Vagina (tissue), 2 donors: Measurements from ENCODE around the gene RABGGTA. TPM values are rescaled to one million over a fixed set of nuclear protein-coding genes. Genes with fewer than 3 reads are reported as not detected.

Experiments used
- DNase-seq, 2 donors: peaks; one replicate each; pipeline ENCODE4 v3.0.0-alpha.2; 2017; ENCODE audit errors: extremely low spot score in 2 of 2
- H3K27ac ChIP-seq: fragments of 200-600 bp; sonication (generic); one replicate; pipeline ENCODE4 v1.5.1; 2019
- H3K27me3 ChIP-seq: fragments of 200-600 bp; sonication (generic); one replicate; pipeline ENCODE4 v1.5.1; 2019
- H3K36me3 ChIP-seq, 2 donors: fragments of 200-600 bp; sonication (generic); one replicate each; pipeline ENCODE4 v1.5.1; 2017 to 2019
- H3K4me1 ChIP-seq: fragments of 200-600 bp; sonication (generic); one replicate; pipeline ENCODE4 v1.5.1; 2019
- H3K4me3 ChIP-seq, 2 donors: fragments of 200-600 bp; sonication (generic); 1 replicate in 1 of 2; 2 replicates in 1 of 2; pipeline ENCODE4 v1.5.1; 2016 to 2019
- H3K9me3 ChIP-seq: fragments of 200-600 bp; sonication (generic); one replicate; pipeline ENCODE4 v1.5.1; 2019
- POLR2A ChIP-seq, 2 donors: fragments of 450-650 bp; IDR thresholded peaks; one replicate each; pipeline ENCODE4 v1.6.1; 2017; ENCODE audit warnings: antibody characterized with exemption in 2 of 2, mild to moderate bottlenecking in 2 of 2, moderate library complexity in 2 of 2
- POLR2AphosphoS5 ChIP-seq, 2 donors: sonication (generic); formaldehyde crosslinking; IDR thresholded peaks; one replicate each; pipeline ENCODE4 v1.9.0; 2017; ENCODE audit warnings: antibody characterized with exemption in 2 of 2, mild to moderate bottlenecking in 2 of 2, low read depth in 1 of 2; ENCODE audit not compliant: insufficient read depth in 1 of 2
- intact Hi-C: fragments of 100-400 bp; cut with DNase I; formaldehyde crosslinking; loops from one replicate; pipeline ENCODE4 v1.15.1; 2023
- total RNA-seq: library from RNA; depleted of rRNA; stranded (reverse); fragments of >200 nt; gene quantifications from one replicate; pipeline ENCODE4 v1.2.3, GENCODE V29; 2016
- TF ChIP-seq, protein P1 (sequence below), 3 experiments: fragments of 450-650 bp in 2 of 3; fragments of 200-600 bp in 1 of 3; sonication (generic) in 1 of 3; IDR thresholded peaks; one replicate each; pipeline ENCODE4 v1.5.1; 2017 to 2019; ENCODE audit warnings: antibody characterized with exemption in 3 of 3, mild to moderate bottlenecking in 2 of 3, moderate library complexity in 2 of 3

The RABGGTA gene
- total RNA-seq, 1 donor from 2014 or later: 43.5 TPM

DNA sequence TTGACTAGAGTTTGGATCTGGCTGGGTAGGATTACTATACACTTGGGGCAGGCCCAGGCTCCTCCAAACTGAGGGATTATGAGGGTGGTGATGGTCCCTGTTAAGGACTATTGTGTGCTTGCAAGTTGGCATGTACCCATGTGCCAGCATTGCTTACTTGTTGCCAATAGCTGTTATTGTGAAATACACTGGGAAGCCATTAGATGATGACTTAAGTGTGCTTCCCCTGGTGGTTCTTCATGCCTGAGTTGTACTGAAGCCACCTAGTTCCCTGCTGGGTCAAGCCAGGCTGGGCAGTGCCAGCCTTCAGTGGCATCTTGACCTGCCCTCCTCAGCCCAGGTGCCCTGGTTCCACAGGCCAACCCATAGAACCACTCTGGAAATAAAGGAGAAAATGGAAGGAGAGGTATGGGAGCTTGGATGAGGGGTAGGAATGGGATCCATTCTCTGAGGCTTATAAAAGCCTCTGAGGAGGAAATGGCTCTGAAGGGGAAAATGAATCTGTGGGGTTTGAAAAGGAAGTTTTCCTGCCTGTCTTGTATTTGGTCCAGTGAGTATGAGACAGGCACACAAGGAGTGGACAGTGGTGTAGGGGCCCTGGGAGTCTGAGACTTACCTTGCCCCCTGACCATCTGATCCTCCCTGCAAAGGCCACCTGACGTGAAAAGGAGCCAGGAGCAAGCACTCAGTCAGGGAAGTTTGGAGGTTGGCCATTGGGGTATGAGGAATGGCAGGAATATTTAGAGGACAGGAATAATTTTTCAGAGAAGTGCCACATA, 40.6 kb upstream of the RABGGTA start:
- H3K9me3 ChIP-seq: no peaks in the 10 kb centered on the region
- peak overlapping the region; percentile 48 to 58 for H3K4me3 ChIP-seq
- H3K4me1 ChIP-seq: peaks cover 91% of the 10 kb centered on the region
- H3K27me3 ChIP-seq: no peaks in the 10 kb centered on the region
- H3K36me3 ChIP-seq: peaks cover 0 to 4% of the 10 kb centered on the region in 2 donors
- intact Hi-C loops: no loop called here
- peak overlapping the region; percentile 87 for H3K27ac ChIP-seq
- no peak for DNase-seq
- TF ChIP-seq POLR2A (IDR thresholded peaks at IDR 0.05) (no peak), POLR2AphosphoS5 (IDR thresholded peaks at IDR 0.05; ENCODE audit: insufficient read depth in 1 of 2, low read depth in 1 of 2) (no peak)
- TF ChIP-seq, protein P1, sequence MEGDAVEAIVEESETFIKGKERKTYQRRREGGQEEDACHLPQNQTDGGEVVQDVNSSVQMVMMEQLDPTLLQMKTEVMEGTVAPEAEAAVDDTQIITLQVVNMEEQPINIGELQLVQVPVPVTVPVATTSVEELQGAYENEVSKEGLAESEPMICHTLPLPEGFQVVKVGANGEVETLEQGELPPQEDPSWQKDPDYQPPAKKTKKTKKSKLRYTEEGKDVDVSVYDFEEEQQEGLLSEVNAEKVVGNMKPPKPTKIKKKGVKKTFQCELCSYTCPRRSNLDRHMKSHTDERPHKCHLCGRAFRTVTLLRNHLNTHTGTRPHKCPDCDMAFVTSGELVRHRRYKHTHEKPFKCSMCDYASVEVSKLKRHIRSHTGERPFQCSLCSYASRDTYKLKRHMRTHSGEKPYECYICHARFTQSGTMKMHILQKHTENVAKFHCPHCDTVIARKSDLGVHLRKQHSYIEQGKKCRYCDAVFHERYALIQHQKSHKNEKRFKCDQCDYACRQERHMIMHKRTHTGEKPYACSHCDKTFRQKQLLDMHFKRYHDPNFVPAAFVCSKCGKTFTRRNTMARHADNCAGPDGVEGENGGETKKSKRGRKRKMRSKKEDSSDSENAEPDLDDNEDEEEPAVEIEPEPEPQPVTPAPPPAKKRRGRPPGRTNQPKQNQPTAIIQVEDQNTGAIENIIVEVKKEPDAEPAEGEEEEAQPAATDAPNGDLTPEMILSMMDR (IDR thresholded peaks at IDR 0.05): no peak

DNA sequence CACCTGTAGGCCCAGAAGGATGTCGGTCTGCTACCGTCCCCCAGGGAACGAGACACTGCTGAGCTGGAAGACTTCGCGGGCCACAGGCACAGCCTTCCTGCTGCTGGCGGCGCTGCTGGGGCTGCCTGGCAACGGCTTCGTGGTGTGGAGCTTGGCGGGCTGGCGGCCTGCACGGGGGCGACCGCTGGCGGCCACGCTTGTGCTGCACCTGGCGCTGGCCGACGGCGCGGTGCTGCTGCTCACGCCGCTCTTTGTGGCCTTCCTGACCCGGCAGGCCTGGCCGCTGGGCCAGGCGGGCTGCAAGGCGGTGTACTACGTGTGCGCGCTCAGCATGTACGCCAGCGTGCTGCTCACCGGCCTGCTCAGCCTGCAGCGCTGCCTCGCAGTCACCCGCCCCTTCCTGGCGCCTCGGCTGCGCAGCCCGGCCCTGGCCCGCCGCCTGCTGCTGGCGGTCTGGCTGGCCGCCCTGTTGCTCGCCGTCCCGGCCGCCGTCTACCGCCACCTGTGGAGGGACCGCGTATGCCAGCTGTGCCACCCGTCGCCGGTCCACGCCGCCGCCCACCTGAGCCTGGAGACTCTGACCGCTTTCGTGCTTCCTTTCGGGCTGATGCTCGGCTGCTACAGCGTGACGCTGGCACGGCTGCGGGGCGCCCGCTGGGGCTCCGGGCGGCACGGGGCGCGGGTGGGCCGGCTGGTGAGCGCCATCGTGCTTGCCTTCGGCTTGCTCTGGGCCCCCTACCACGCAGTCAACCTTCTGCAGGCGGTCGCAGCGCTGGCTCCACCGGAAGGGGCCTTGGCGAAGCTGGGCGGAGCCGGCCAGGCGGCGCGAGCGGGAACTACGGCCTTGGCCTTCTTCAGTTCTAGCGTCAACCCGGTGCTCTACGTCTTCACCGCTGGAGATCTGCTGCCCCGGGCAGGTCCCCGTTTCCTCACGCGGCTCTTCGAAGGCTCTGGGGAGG, 39.5 kb upstream of the RABGGTA start, which contains the start of gene LTB4R:
LTB4R (plus strand) TSS at position 857 of the 959 bp plus-strand sequence. CDS start 4,150 bp downstream, outside the sequence.
- Histone ChIP-seq H3K27ac (peak within 1 kb of the TSS; percentile 87), H3K27me3 (no peaks in the 10 kb centered on the region), H3K36me3 (peaks cover 0 to 15% of the 10 kb centered on the region in 2 donors), H3K4me1 (peaks cover 80% of the 10 kb centered on the region), H3K4me3 (peak within 1 kb of the TSS; percentile 48 to 58), H3K9me3 (no peaks in the 10 kb centered on the region)
- TF ChIP-seq, protein P1 (IDR thresholded peaks at IDR 0.05): peak in 2 of 3 experiments; percentile 12 to 45
- TF ChIP-seq POLR2A (IDR thresholded peaks at IDR 0.05): no peak
- no peak for DNase-seq
- intact Hi-C loops: no loop called here

DNA sequence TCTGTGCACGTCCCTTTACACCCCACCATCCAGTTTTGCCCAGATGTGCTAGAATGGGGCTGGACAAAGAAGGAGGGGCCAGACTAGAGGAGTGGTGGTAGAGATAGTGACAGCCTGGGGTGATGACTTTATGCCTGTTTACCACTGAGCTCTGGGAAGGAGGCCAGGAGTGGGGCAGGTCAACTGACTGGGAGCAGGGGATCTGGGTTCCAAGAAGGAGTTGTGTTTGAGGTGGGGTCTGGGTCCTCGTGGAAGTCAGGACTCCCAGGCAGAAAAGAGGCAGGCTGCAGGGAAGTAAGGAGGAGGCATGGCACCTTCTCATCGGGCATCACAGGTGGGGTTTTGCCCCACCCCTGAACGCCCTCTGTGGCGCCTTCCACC, 38.9 kb upstream of the RABGGTA start:
- intact Hi-C loops: no loop called here

DNA sequence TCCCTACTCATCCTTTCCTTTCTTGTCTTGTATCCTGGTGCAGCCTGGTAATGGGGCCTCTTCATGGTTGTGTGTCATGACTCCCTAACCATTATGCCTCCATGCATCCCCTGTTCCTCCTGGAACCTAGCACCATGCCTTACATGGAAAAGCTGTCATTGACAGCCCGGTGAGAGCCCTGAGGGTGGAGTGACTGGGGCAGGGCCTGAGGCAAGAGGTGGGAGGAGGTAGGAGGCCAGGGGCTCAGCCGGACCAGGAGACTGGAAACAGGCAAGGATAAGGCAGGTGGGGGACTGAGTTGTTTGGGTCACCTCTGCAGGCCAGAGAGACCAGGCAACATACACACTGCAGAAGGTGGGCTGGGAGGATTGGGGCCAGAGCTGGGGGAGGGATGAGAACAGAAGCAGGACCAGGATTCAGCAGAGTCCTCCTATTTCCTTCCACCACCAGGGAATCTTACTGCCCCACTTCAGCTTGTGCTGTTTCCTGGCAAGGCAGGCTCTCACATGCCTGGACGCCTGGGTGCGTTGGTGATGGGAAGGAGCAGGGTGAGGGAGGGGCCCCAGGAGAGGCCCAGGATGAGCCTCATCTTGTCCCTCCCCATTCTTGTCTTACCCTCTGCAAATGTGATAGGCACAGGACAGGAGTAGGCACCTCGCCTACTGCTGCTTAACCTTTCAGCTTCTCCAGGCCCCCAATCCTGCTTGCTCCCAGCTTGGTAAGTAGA, 38.3 kb upstream of the RABGGTA start, which contains the start of gene LTB4R2:
LTB4R2 (plus strand) TSS at position 603 of the 727 bp plus-strand sequence. CDS start 525 bp downstream, outside the sequence.
- Histone ChIP-seq H3K9me3 (no peaks in the 10 kb centered on the region), H3K27ac (peak within 1 kb of the TSS; percentile 87), H3K36me3 (peaks cover 0 to 27% of the 10 kb centered on the region in 2 donors), H3K4me3 (peak within 1 kb of the TSS; percentile 48 to 58), H3K27me3 (no peaks in the 10 kb centered on the region), H3K4me1 (peaks cover 68% of the 10 kb centered on the region)
- TF ChIP-seq POLR2AphosphoS5 (IDR thresholded peaks at IDR 0.05; ENCODE audit: insufficient read depth in 1 of 2, low read depth in 1 of 2): no peak
- TF ChIP-seq POLR2A (IDR thresholded peaks at IDR 0.05): no peak
- TF ChIP-seq, protein P1 (IDR thresholded peaks at IDR 0.05): no peak
- DNase-seq: no peak
- intact Hi-C loops: no loop called here

More for the DNA sequence above, 38.9 kb upstream of the RABGGTA start:
- H3K27ac ChIP-seq: peak overlapping the region; percentile 87
- no peaks in the 10 kb centered on the region for H3K27me3 ChIP-seq
- TF ChIP-seq POLR2AphosphoS5 (IDR thresholded peaks at IDR 0.05; ENCODE audit: insufficient read depth in 1 of 2, low read depth in 1 of 2) (no peak), POLR2A (IDR thresholded peaks at IDR 0.05) (no peak)
- TF ChIP-seq, protein P1 (IDR thresholded peaks at IDR 0.05): no peak
- peaks cover 73% of the 10 kb centered on the region for H3K4me1 ChIP-seq
- H3K9me3 ChIP-seq: no peaks in the 10 kb centered on the region
- no peak for DNase-seq
- peak overlapping the region; percentile 48 to 58 for H3K4me3 ChIP-seq
- peaks cover 0 to 21% of the 10 kb centered on the region in 2 donors for H3K36me3 ChIP-seq
